LHCN-M2 (cell line): ENCODE measurements around the gene DUSP14. TPM values are rescaled to one million over a fixed set of nuclear protein-coding genes. Genes with fewer than 3 reads are reported as not detected.

Experiments used
- DNase-seq: peaks from one replicate; pipeline ENCODE4 v3.0.0-alpha.2; 2012; ENCODE audit warnings: low read depth
- total RNA-seq: library from RNA; depleted of rRNA; stranded (reverse); fragments of >200 nt; gene quantifications from 2 replicates; pipeline ENCODE4 v1.2.3, GENCODE V29; 2014; rRNA removed

DUSP14 gene
- total RNA-seq, 1 experiment from 2014 or later = 52.8 TPM

DNA sequence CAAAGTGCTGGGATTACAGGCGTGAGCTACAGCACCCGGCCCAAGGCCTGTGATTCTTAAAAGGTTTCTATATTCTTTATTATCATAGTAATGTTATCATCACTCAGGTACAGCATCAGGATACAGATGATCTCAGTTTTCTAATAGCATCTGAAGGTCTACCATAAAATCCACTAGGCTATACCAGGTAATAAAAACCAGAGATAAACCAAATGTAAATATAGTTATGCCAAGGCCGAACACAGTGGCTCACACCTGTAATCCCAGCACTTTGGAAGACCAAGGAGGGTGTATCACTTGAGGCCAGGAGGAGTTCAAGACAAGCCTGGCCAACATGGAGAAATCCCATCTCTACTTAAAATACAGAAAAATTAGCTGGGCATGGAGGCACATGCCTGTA, 65.7 kb downstream of the DUSP14 start:
- DNase-seq = no peak

DNA sequence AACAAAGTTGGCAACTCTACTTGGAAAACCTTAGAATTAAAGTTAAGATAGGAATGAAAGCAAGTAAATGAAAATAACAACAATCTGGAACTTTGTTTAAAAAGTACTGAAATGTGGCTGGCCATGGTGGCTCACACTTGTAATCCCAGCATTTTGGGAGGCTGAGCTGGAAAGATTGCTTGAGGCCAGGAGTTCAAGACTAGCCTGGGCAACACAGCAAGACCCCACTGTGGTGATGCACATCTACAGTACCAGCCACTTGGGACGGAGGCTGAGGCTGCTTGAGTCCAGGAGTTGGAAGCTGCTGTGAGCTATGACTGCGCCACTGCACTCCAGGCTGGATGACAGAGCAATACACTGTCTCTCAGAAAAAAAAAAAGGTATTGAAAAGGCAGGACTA, 67.8 kb downstream of the DUSP14 start:
- no peak for DNase-seq

DNA sequence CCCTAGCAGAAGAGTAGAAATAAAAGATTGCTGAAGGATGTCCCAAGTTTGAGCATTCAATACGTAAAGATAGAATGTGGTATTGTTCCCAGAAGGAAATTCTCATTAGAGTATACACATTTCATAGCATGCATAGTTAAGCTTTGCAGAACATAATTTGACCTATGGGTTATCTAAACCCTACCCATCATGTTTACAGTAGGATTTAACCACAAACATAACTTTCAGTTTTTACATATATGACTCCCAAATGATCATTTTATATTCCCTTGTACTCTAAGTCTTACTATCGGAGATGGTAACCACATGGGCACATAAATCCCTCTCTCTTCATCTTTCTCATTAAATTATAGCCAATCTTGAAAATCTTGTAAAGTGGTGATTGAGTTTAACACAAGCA, 68.6 kb downstream of the DUSP14 start:
- DNase-seq = no peak

DNA sequence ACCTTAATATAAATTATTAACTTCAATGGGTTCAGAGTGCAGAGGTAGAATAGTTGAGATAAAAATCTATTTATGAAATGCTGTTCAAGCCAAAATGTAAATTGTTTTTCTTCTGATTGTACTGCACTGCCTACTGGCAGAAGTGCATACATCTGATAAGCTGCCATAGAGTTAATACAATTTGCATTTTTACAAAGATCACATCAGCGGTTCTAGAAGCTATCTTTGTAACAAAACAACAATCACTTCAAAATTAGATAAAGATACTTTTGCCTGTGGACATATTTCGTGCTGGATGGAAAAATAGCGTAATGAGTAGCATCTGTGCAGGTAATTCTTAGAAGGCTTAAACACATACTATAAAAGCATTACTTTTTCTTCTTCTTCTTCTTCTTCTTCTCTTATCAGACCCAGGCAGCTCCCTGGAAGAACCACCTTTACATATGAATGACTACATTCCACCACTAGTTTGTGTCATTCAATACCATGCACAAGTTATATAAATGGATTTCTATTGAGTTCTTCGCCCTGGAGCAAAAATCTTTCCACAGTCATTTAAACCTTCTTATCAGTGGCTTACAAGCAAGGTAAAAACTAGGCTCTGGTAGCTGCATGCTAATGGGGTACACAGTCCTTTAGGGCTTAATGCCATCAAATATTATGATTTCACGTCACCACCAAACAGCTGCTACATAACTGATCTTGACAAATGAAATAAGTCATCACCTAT, 72.5 kb downstream of the DUSP14 start:
- DNase-seq = no peak

Other genes starting within 250 kb of the DUSP14 start
- gene C17orf78, start 113.9 kb upstream of the DUSP14 start, total RNA-seq = not detected in 2 replicates
- gene ACACA, start 83.1 kb upstream of the DUSP14 start, total RNA-seq = 23.7 and 35.0 TPM in 2 replicates
- 15.7 and 28.5 TPM in 2 replicates for gene TADA2A, start 83.0 kb upstream of the DUSP14 start, total RNA-seq
- gene SYNRG, start 119.5 kb downstream of the DUSP14 start, total RNA-seq = 7.6 and 12.2 TPM in 2 replicates
- 20.1 and 24.1 TPM in 2 replicates for gene DDX52, start 153.6 kb downstream of the DUSP14 start, total RNA-seq